Measurements from ENCODE around the gene CDC123.

DNA sequence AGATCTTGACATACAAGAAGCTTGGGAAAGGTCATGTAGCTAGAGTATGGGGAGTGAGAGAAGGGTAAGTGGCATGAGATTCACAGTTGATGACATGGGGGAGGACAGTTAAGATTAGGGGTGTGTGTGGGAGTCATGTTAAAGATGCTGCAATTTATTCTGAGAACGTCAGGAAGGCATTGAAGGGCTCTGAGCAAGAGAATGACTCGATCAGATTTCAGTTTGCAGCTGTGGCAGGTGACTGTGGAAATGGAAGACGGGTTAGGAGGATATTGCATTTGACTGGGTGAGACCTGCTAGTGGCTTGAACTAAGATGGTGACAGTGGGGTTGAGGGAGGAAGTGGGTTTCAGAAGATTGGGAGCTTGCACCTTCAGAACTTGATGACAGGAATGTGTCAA is 5.6 kb downstream of the CDC123 start:
- TF ChIP-seq EZH2 (IDR thresholded peaks at IDR 0.05; ENCODE audit: low read length), result no peak
- TF ChIP-seq, protein P1, sequence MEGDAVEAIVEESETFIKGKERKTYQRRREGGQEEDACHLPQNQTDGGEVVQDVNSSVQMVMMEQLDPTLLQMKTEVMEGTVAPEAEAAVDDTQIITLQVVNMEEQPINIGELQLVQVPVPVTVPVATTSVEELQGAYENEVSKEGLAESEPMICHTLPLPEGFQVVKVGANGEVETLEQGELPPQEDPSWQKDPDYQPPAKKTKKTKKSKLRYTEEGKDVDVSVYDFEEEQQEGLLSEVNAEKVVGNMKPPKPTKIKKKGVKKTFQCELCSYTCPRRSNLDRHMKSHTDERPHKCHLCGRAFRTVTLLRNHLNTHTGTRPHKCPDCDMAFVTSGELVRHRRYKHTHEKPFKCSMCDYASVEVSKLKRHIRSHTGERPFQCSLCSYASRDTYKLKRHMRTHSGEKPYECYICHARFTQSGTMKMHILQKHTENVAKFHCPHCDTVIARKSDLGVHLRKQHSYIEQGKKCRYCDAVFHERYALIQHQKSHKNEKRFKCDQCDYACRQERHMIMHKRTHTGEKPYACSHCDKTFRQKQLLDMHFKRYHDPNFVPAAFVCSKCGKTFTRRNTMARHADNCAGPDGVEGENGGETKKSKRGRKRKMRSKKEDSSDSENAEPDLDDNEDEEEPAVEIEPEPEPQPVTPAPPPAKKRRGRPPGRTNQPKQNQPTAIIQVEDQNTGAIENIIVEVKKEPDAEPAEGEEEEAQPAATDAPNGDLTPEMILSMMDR (optimal IDR thresholded peaks at IDR 0.05 in 1 of 3, IDR thresholded peaks at IDR 0.05 in 1 of 3, conservative IDR thresholded peaks at IDR 0.05 in 1 of 3; ENCODE audit: extremely low read depth in 1 of 3, insufficient read depth in 2 of 3, low read length in 3 of 3), result no peak

All from keratinocyte (primary cell).